ENCODE results near the gene LDLRAD4.

The LDLRAD4 gene

DNA sequence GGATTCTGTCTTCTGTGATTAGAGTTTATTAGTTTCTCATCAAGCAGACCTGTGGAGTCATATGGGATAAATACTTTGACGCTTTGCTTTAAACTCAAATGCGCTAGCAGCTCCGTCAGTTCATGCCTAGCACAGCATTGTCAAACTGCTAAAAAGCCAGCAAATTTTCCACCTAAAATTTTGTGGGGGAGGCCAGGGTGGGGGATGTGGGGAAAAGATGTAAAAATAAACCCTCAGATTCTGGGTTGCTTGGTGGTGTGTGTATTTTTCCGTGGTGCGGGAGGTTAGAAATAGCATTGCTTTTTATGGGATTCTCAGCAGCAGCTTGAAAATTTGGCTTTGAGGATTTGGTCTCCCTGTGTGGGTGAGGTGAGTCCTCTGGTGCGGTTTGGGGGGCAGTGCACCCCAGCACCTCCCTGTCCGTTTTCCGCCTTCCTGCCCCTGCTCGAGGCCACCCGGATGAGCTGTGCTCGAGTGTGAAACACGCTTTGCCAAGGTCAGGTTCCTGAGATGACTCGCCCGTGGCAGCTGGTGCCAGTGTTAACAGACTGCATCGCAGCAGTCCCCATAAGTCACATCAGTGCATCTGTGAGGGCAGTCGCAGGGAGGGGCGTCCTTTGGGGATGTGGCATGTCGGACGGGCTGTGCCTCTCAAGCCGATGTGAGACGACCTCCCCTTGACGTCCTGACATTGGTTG lies 65.9 kb downstream of the LDLRAD4 start:
- H3K4me3 ChIP-seq (ENCODE audit: low read length), result no peak overlapping the region
- no peak for DNase-seq (ENCODE audit: low read depth)
- TF ChIP-seq, protein P1, sequence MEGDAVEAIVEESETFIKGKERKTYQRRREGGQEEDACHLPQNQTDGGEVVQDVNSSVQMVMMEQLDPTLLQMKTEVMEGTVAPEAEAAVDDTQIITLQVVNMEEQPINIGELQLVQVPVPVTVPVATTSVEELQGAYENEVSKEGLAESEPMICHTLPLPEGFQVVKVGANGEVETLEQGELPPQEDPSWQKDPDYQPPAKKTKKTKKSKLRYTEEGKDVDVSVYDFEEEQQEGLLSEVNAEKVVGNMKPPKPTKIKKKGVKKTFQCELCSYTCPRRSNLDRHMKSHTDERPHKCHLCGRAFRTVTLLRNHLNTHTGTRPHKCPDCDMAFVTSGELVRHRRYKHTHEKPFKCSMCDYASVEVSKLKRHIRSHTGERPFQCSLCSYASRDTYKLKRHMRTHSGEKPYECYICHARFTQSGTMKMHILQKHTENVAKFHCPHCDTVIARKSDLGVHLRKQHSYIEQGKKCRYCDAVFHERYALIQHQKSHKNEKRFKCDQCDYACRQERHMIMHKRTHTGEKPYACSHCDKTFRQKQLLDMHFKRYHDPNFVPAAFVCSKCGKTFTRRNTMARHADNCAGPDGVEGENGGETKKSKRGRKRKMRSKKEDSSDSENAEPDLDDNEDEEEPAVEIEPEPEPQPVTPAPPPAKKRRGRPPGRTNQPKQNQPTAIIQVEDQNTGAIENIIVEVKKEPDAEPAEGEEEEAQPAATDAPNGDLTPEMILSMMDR (conservative IDR thresholded peaks at IDR 0.05; ENCODE audit: low read depth, low read length), result no peak

DNA sequence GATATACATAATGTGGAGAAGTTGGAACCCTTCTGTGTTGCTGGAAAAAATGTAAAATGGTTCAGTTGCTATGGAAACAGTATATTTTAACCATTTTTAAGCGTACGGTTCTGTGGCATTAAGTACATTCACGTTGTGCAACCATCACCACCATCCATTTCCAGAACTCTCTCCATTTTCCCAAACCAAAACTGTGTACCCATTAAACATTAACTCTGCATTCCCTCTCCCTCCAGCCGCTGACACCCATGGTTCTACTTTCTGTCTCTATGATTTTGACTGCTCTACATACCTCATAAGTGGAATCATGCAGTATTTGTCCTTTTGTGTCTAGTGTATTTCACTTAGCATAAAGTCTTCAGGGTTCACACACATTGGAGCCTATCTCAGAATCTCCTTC lies 67.3 kb downstream of the LDLRAD4 start:
- no peak for DNase-seq (ENCODE audit: low read depth)
- TF ChIP-seq, protein P1 (conservative IDR thresholded peaks at IDR 0.05; ENCODE audit: low read depth, low read length), result no peak
- no peak overlapping the region for H3K4me3 ChIP-seq (ENCODE audit: low read length)

DNA sequence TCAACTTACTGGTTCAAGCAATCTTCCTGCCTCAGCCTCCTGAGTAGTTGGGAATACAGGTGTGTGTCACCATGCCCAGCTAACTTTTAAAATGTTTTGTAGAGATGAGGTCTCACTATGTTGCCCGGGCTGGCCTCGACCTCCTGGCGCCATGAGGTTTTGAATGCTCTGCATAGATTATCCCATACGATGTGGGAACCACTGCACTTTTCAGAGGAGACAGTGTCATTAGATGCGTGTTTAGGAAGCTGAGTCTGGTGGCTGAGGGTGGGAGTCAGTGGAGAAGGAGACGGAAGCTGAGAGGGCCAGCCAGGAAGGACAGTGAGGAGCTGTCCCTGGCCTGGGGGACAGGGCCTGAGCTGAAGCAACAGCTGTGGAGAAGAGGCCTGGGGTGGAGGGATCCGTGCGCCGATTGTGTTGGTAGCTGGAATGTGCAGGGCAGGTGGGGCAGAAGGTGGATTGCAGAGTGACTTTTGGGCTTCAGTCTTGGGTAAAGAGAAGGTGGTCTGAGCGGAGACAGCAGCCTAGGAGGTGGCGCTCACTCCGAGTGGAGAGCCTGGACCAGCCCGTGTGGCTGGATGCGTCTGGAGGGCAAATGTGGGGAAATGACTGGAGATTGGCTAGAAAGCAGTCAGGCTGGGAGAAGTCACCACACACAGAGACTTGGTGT lies 68.0 kb downstream of the LDLRAD4 start:
- DNase-seq (ENCODE audit: low read depth), result no peak
- TF ChIP-seq, protein P1 (conservative IDR thresholded peaks at IDR 0.05; ENCODE audit: low read depth, low read length), result no peak
- no peak overlapping the region for H3K4me3 ChIP-seq (ENCODE audit: low read length)

DNA sequence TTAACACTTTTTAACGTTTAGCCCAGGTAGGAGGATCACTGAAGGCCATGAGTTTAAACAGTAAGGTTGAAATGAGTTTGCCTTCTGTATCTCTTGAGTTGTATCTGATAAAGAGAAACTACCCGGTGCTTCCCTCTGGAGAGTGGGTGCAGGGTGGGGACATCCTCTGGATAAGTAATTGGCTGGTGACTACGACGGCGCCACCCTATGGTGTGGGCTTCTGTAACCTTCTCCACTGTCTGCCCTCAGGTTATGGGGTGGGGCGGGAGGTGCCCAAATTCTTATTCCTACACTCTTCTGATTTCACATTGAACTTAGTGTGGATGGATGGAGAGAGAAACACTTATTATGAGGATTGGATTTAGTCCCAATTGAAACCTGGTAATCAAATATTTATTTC lies 68.8 kb downstream of the LDLRAD4 start:
- no peak for DNase-seq (ENCODE audit: low read depth)
- TF ChIP-seq, protein P1 (conservative IDR thresholded peaks at IDR 0.05; ENCODE audit: low read depth, low read length), result no peak
- no peak overlapping the region for H3K4me3 ChIP-seq (ENCODE audit: low read length)

DNA sequence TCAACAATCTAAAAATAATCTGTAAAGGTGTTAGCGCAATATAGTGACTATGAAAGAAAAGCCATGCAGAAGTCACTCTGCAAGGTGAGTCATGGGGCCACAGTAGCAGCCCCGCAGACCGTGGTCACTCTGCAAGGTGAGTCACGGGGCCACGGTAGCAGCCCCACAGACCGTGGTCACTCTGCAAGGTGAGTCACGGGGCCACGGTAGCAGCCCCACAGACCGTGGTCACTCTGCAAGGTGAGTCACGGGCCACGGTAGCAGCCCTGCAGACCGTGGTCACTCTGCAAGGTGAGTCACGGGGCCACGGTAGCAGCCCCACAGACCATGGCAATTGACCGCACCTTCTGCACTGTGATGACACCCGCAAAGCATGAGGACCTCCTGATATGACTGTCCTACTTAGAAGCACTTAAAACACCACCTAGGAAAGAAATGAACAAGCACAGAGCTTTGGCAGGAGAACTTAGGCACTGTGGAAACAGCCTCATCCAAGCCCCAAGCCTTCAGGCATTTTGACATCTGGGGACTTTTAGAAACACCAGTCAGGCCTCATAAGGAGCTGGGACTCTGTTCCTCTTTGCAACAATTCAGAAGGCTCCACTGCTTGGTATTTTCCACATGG lies 70.1 kb downstream of the LDLRAD4 start:
- TF ChIP-seq, protein P1 (conservative IDR thresholded peaks at IDR 0.05; ENCODE audit: low read depth, low read length), result no peak

DNA sequence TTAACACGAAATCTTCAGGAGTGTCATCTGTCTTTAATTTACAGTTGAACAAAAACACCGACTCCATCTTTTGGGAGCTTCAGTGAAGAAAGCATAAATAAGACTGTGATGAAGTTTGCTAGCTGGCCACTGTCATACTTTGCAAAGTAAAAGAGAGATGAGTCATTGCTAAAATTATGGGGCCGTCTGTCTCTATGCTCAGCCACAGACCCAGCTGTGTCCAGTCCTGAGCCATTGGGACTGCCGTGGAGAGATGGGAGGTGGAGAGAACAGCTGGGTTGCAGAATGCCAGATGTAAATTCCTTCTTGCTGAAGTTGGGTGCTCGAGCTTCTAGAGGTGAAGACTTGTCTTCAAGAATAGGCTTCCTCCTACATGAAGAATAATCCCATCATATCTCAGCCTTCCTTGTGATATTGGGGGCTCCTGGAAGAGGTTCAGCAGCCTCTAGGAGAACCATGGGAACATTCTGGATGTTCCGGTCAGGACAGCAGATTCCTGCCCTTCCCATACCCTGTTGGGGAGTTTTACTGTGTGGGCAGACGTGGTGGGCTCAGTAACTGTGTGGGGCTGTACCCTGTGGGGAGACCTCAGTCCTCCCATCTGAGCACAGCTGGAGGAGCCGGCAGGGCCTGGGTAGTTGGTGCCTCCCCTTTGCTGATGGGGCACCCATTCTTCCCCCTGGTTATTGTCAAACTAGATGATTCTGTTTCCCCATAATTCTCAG lies 71.1 kb downstream of the LDLRAD4 start:
- H3K4me3 ChIP-seq (ENCODE audit: low read length), result no peak overlapping the region
- no peak for DNase-seq (ENCODE audit: low read depth)
- TF ChIP-seq, protein P1 (conservative IDR thresholded peaks at IDR 0.05; ENCODE audit: low read depth, low read length), result no peak

More for the DNA sequence above, 70.1 kb downstream of the LDLRAD4 start:
- H3K4me3 ChIP-seq (ENCODE audit: low read length), result no peak overlapping the region
- DNase-seq (ENCODE audit: low read depth), result no peak

All from retinal pigment epithelial cell (primary cell).